DND-41 (cell line): ENCODE measurements around the gene TMEM134.
"Not testable (repeated sequence)": the region's sequence is repeated elsewhere in the genome, so short reads cannot be mapped to it uniquely, and the experiment has no call there.

Experiments used
- EZH2 ChIP-seq: IDR thresholded peaks from 3 replicates; pipeline ENCODE4 v1.6.1; 2012; ENCODE audit warnings: borderline replicate concordance, low read depth, mild to moderate bottlenecking, moderate library complexity, low read length, inconsistent platforms; ENCODE audit not compliant: severe bottlenecking
- TF ChIP-seq, protein P1 (sequence below): IDR thresholded peaks from 2 replicates; pipeline ENCODE4 v1.5.1; 2012; ENCODE audit warnings: borderline replicate concordance, low read length, moderate library complexity, mild to moderate bottlenecking; ENCODE audit not compliant: poor library complexity, severe bottlenecking; ENCODE audit errors: extremely low read depth

GRCh38 chr11:67427364-67427859 lies 41.6 kb downstream of the TMEM134 start:
- TF ChIP-seq EZH2: not testable (repeated sequence)
- TF ChIP-seq, protein P1, sequence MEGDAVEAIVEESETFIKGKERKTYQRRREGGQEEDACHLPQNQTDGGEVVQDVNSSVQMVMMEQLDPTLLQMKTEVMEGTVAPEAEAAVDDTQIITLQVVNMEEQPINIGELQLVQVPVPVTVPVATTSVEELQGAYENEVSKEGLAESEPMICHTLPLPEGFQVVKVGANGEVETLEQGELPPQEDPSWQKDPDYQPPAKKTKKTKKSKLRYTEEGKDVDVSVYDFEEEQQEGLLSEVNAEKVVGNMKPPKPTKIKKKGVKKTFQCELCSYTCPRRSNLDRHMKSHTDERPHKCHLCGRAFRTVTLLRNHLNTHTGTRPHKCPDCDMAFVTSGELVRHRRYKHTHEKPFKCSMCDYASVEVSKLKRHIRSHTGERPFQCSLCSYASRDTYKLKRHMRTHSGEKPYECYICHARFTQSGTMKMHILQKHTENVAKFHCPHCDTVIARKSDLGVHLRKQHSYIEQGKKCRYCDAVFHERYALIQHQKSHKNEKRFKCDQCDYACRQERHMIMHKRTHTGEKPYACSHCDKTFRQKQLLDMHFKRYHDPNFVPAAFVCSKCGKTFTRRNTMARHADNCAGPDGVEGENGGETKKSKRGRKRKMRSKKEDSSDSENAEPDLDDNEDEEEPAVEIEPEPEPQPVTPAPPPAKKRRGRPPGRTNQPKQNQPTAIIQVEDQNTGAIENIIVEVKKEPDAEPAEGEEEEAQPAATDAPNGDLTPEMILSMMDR: not testable (repeated sequence)
